ENCODE measurements around the gene HDDC2.

HDDC2 gene

DNA sequence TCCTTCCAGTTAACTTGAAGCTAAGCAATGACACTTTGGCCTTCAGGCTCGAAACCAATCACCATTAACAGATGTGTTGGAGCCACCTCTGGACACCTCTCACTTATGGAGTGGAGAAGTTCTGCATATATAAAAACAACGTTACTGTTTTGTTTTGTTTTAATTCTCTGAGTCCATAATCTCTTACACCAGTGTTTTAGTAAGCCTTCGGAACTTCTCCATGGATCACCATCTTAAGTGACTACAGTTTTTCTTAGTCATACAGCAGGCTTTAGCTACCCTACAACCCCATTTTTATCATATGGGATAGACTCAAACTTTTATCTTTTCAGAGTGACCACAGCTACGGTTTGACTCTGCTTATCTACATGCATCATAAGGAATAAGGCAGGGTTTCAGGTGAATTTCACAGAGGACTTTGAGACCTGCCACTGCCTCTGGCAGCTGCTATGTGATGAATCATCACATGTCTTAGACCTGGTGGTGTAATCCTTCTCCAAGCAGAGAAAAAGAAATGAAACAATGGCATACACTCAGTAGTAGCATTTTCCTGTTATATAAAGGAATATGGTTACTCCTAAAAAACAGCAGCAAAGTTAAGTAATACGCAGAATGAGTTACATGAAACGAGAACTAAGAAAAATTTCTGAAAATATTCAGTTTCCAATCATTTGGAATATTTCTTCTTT, 5.5 kb upstream of the HDDC2 start:
- no peak overlapping the region for H3K4me3 ChIP-seq (ENCODE audit: low read length)
- peaks cover 4% of the 10 kb centered on the region for H3F3A ChIP-seq (ENCODE audit: insufficient read depth, low read length)
- H3K4me1 ChIP-seq (ENCODE audit: low read length): no peaks in the 10 kb centered on the region
- H3K9me2 ChIP-seq (replicated peaks; ENCODE audit: insufficient read depth, low read length): no peaks in the 10 kb centered on the region
- no peaks in the 10 kb centered on the region for H4K20me1 ChIP-seq (ENCODE audit: insufficient read depth, low read length)
- no peaks in the 10 kb centered on the region for H3K27me3 ChIP-seq (replicated peaks; ENCODE audit: insufficient read depth, low read length)
- H3K79me2 ChIP-seq (ENCODE audit: low read length): no peaks in the 10 kb centered on the region
- no peak overlapping the region for H2AFZ ChIP-seq (ENCODE audit: low read length)
- DNase-seq: no peak
- H3K9me3 ChIP-seq (replicated peaks; ENCODE audit: insufficient read depth, low read length): no peaks in the 10 kb centered on the region
- no peak overlapping the region for H3K27ac ChIP-seq (ENCODE audit: low read length)
- no peak overlapping the region for H3K9ac ChIP-seq (ENCODE audit: low read length)
- H3K4me2 ChIP-seq (ENCODE audit: low read depth, low read length): no peak overlapping the region
- no peaks in the 10 kb centered on the region for H3K36me3 ChIP-seq (replicated peaks; ENCODE audit: insufficient read depth, low read length)
- TF ChIP-seq EZH2phosphoT487 (IDR thresholded peaks at IDR 0.05; ENCODE audit: low read length) (no peak), EZH2 (optimal IDR thresholded peaks at IDR 0.05; ENCODE audit: low read depth, low read length) (no peak)

DNA sequence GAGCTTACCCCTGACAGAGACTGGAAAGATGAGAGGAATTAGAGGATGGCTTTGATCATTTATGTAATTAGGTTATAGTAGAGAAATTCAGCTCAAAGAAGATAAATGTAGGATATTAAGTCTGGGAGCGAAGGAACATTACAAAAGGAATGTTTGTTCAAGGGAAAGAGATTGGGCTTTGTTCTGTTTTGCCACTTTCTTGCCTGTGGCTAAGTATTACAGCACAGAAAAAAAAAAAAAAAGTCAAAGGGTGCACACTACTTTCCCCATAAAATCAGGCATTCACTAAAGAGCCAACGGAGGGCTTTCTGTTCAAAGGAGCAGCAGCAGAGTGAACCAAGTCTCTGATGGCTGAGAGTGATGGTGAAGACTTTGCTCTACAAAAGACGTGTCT, 5.0 kb upstream of the HDDC2 start:
- no peak for DNase-seq

DNA sequence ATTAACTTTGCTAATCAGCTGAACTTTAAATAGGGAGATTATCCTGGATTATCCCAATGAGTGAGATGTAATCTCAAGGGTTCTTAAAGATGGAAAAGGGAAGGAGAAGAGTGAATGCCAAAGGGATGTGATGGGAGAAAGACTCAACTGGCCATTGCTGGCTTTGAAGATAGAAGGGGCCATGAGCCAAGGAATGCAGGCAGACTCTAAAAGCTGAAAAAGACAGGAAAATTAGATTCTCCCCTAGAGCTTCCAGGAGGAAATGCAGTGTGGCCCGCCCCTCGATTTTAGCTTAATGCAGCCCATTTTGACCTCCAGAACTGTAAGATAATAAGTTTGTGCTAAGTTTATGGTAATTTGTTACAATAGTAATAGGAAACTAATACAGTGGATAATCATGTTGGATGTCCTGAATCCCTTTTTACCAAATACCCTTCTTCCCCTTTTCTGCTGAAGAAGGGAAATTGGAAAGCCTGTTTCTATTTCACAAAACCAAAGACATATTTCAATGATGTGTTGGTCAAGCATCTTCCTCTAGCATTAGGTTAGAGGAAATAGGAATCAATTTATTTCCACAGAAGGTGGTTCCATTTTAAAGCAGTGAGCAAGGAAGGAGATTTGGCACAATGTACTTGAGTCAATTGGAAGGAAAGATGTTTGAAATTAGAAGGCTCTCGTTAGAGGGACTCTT, 3.3 kb upstream of the HDDC2 start:
- H3K4me3 ChIP-seq (ENCODE audit: low read length): no peak overlapping the region
- no peak overlapping the region for H3K4me2 ChIP-seq (ENCODE audit: low read depth, low read length)
- H4K20me1 ChIP-seq (ENCODE audit: insufficient read depth, low read length): no peaks in the 10 kb centered on the region
- no peak for DNase-seq
- H3K9me2 ChIP-seq (replicated peaks; ENCODE audit: insufficient read depth, low read length): no peaks in the 10 kb centered on the region
- H3K4me1 ChIP-seq (ENCODE audit: low read length): no peaks in the 10 kb centered on the region
- H3K27ac ChIP-seq (ENCODE audit: low read length): no peak overlapping the region
- TF ChIP-seq, protein P1, sequence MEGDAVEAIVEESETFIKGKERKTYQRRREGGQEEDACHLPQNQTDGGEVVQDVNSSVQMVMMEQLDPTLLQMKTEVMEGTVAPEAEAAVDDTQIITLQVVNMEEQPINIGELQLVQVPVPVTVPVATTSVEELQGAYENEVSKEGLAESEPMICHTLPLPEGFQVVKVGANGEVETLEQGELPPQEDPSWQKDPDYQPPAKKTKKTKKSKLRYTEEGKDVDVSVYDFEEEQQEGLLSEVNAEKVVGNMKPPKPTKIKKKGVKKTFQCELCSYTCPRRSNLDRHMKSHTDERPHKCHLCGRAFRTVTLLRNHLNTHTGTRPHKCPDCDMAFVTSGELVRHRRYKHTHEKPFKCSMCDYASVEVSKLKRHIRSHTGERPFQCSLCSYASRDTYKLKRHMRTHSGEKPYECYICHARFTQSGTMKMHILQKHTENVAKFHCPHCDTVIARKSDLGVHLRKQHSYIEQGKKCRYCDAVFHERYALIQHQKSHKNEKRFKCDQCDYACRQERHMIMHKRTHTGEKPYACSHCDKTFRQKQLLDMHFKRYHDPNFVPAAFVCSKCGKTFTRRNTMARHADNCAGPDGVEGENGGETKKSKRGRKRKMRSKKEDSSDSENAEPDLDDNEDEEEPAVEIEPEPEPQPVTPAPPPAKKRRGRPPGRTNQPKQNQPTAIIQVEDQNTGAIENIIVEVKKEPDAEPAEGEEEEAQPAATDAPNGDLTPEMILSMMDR (IDR thresholded peaks at IDR 0.05; ENCODE audit: low read length): no peak
- TF ChIP-seq EZH2 (optimal IDR thresholded peaks at IDR 0.05; ENCODE audit: low read depth, low read length): no peak
- no peak for TF ChIP-seq EZH2phosphoT487 (IDR thresholded peaks at IDR 0.05; ENCODE audit: low read length)
- no peaks in the 10 kb centered on the region for H3K27me3 ChIP-seq (replicated peaks; ENCODE audit: insufficient read depth, low read length)
- H2AFZ ChIP-seq (ENCODE audit: low read length): no peak overlapping the region
- H3K36me3 ChIP-seq (replicated peaks; ENCODE audit: insufficient read depth, low read length): no peaks in the 10 kb centered on the region
- 0 out of 2 replicates have a peak, but pooled peaks cover 7% of the 10 kb centered on the region for H3K79me2 ChIP-seq (ENCODE audit: low read length)
- no peaks in the 10 kb centered on the region for H3K9me3 ChIP-seq (replicated peaks; ENCODE audit: insufficient read depth, low read length)
- no peak overlapping the region for H3K9ac ChIP-seq (ENCODE audit: low read length)
- H3F3A ChIP-seq (ENCODE audit: insufficient read depth, low read length): peaks cover 11% of the 10 kb centered on the region

More for the DNA sequence above, 5.0 kb upstream of the HDDC2 start:
- no peaks in the 10 kb centered on the region for H4K20me1 ChIP-seq (ENCODE audit: insufficient read depth, low read length)
- H3K4me3 ChIP-seq (ENCODE audit: low read length): no peak overlapping the region
- no peak overlapping the region for H3K9ac ChIP-seq (ENCODE audit: low read length)
- H3K9me2 ChIP-seq (replicated peaks; ENCODE audit: insufficient read depth, low read length): no peaks in the 10 kb centered on the region
- no peak overlapping the region for H3K4me2 ChIP-seq (ENCODE audit: low read depth, low read length)
- H3K9me3 ChIP-seq (replicated peaks; ENCODE audit: insufficient read depth, low read length): no peaks in the 10 kb centered on the region
- TF ChIP-seq EZH2 (optimal IDR thresholded peaks at IDR 0.05; ENCODE audit: low read depth, low read length) (no peak), EZH2phosphoT487 (IDR thresholded peaks at IDR 0.05; ENCODE audit: low read length) (no peak)
- TF ChIP-seq, protein P1 (IDR thresholded peaks at IDR 0.05; ENCODE audit: low read length): no peak
- no peak overlapping the region for H2AFZ ChIP-seq (ENCODE audit: low read length)
- peaks cover 10% of the 10 kb centered on the region for H3F3A ChIP-seq (ENCODE audit: insufficient read depth, low read length)
- no peak overlapping the region for H3K27ac ChIP-seq (ENCODE audit: low read length)
- H3K27me3 ChIP-seq (replicated peaks; ENCODE audit: insufficient read depth, low read length): no peaks in the 10 kb centered on the region
- H3K4me1 ChIP-seq (ENCODE audit: low read length): no peaks in the 10 kb centered on the region
- H3K36me3 ChIP-seq (replicated peaks; ENCODE audit: insufficient read depth, low read length): no peaks in the 10 kb centered on the region
- H3K79me2 ChIP-seq (ENCODE audit: low read length): no peaks in the 10 kb centered on the region

DNA sequence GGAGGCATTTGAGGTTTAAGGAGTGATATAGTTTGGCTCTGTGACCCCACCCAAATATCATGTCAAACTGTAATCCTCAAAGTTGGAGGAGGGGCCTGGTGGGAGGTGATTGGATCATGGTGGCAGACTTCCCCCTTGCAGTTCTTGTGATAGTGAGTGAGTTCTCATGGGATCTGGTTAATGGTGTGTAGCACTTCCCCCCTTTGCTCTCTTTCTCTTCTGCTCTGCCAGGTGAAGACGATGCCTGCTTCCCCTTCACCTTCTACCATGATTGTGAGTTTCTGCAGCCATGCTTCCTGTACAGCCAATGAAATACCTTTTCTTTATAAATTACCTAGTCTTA, 1.7 kb upstream of the HDDC2 start:
- DNase-seq: no peak
- H2AFZ ChIP-seq (ENCODE audit: low read length): no peak overlapping the region
- no peak for TF ChIP-seq EZH2phosphoT487 (IDR thresholded peaks at IDR 0.05; ENCODE audit: low read length)
- no peak for TF ChIP-seq EZH2 (optimal IDR thresholded peaks at IDR 0.05; ENCODE audit: low read depth, low read length)
- TF ChIP-seq, protein P1 (IDR thresholded peaks at IDR 0.05; ENCODE audit: low read length): no peak

More for the DNA sequence above, 1.7 kb upstream of the HDDC2 start:
- no peak overlapping the region for H3K4me2 ChIP-seq (ENCODE audit: low read depth, low read length)
- H3K79me2 ChIP-seq (ENCODE audit: low read length): 0 out of 2 replicates have a peak, but pooled peaks cover 7% of the 10 kb centered on the region
- H3K9me2 ChIP-seq (replicated peaks; ENCODE audit: insufficient read depth, low read length): no peaks in the 10 kb centered on the region
- H3K9ac ChIP-seq (ENCODE audit: low read length): no peak overlapping the region
- H3K27me3 ChIP-seq (replicated peaks; ENCODE audit: insufficient read depth, low read length): no peaks in the 10 kb centered on the region
- H3K9me3 ChIP-seq (replicated peaks; ENCODE audit: insufficient read depth, low read length): no peaks in the 10 kb centered on the region
- H3F3A ChIP-seq (ENCODE audit: insufficient read depth, low read length): peaks cover 11% of the 10 kb centered on the region
- no peak overlapping the region for H3K4me3 ChIP-seq (ENCODE audit: low read length)
- no peaks in the 10 kb centered on the region; the same call in 1 of the 2 replicates for H3K36me3 ChIP-seq (replicated peaks; ENCODE audit: insufficient read depth, low read length)
- H3K27ac ChIP-seq (ENCODE audit: low read length): no peak overlapping the region
- no peaks in the 10 kb centered on the region for H3K4me1 ChIP-seq (ENCODE audit: low read length)
- no peaks in the 10 kb centered on the region for H4K20me1 ChIP-seq (ENCODE audit: insufficient read depth, low read length)
